NCI-H2227 (cell line): ENCODE data around the gene DLX5.
A peak's percentile ranks its signal among the peaks of the same experiment; 100 is the strongest.
"Not testable (repeated sequence)": the region's sequence is repeated elsewhere in the genome, so short reads cannot be mapped to it uniquely, and the experiment has no call there.

ENCODE experiments used
- DNase-seq: peaks from one replicate; lab custom pipeline; 2025; ENCODE audit not compliant: unreplicated experiment; lab: John Stamatoyannopoulos, UW

Gene DLX5

GRCh38 chr7:97024209-97025129, at the start of gene DLX5:
DLX5 (minus strand) TSS chr7:97024831; CDS start chr7:97024623, 208 bp downstream.
- DNase-seq, result peak; percentile 71

GRCh38 chr7:97072025-97072424, 47.4 kb upstream of the DLX5 start:
- not testable (repeated sequence) for DNase-seq

- peak; percentile 77 for DNase-seq
Measured at GRCh38 chr7:97064972-97065587, 40.4 kb upstream of the DLX5 start.

GRCh38 chr7:97064020-97064419, 39.4 kb upstream of the DLX5 start:
- no peak for DNase-seq

GRCh38 chr7:97043281-97043680, 18.6 kb upstream of the DLX5 start:
- no peak for DNase-seq

GRCh38 chr7:97039374-97040065, 14.9 kb upstream of the DLX5 start:
- no peak for DNase-seq

- DNase-seq, result not testable (repeated sequence)
Measured at GRCh38 chr7:97034213-97034852, 9.7 kb upstream of the DLX5 start.

GRCh38 chr7:97027427-97028234, 3.0 kb upstream of the DLX5 start:
- DNase-seq, result peak; percentile 90

- DNase-seq, result no peak
Measured at GRCh38 chr7:97026715-97027426, 2.2 kb upstream of the DLX5 start.

GRCh38 chr7:97025983-97026714, 1.5 kb upstream of the DLX5 start:
- DNase-seq, result no peak

- DNase-seq, result no peak
Measured at GRCh38 chr7:97025130-97025499, 484 bp upstream of the DLX5 start.

- DNase-seq, result peak; percentile 32
Measured at GRCh38 chr7:97022491-97023306, 1.9 kb downstream of the DLX5 start.

- peak; percentile 39 for DNase-seq
Measured at GRCh38 chr7:97021747-97022490, 2.7 kb downstream of the DLX5 start.

- DNase-seq, result no peak
Measured at GRCh38 chr7:97020996-97021746, 3.5 kb downstream of the DLX5 start.

- DNase-seq, result no peak
Measured at GRCh38 chr7:97020601-97020995, 4.0 kb downstream of the DLX5 start.

- DNase-seq, result peak; percentile 33
Measured at GRCh38 chr7:97019710-97020225, 4.9 kb downstream of the DLX5 start.
